Activated B cell treated with CpG ODN at 0.5 μM for 24 hours (primary cell): Measurements from ENCODE around the gene NEUROG1. TPM values are rescaled to one million over a fixed set of nuclear protein-coding genes. Genes with fewer than 3 reads are reported as not detected.

Experiments used
- ATAC-seq: fragments of 200-7000 bp; cut with Tn5 transposase; one replicate; pipeline ENCODE4 v1.10.0; 2021; ENCODE audit warnings: low read depth, mild to moderate bottlenecking, moderate library complexity
- CTCF ChIA-PET: fragments of 350-600 bp; sonication (Branson Sonifier 250); formaldehyde crosslinking; loops from one replicate; lab custom pipeline; 2021; ENCODE audit warnings: antibody characterized with exemption; lab: Charles Lee
- POLR2A ChIA-PET: fragments of 350-600 bp; sonication (Branson Sonifier 250); formaldehyde crosslinking; loops from one replicate; lab custom pipeline; 2021; ENCODE audit warnings: antibody characterized with exemption; lab: Charles Lee
- DNase-seq: peaks from one replicate; pipeline ENCODE4 v3.0.0; 2022
- H3K27ac Mint-ChIP-seq: one replicate; pipeline ENCODE4 v1.8.0; 2020; ENCODE audit warnings: mixed read lengths
- H3K27me3 Mint-ChIP-seq: one replicate; pipeline ENCODE4 v1.8.0; 2021; ENCODE audit warnings: mixed read lengths
- H3K36me3 Mint-ChIP-seq: one replicate; pipeline ENCODE4 v1.8.0; 2021; ENCODE audit warnings: low read depth, mixed read lengths
- H3K4me1 Mint-ChIP-seq: one replicate; pipeline ENCODE4 v1.8.0; 2021; ENCODE audit warnings: mixed read lengths
- H3K4me3 Mint-ChIP-seq: one replicate; pipeline ENCODE4 v1.8.0; 2020; ENCODE audit warnings: mild to moderate bottlenecking, mixed read lengths
- H3K9me3 Mint-ChIP-seq: one replicate; pipeline ENCODE4 v1.8.0; 2020; ENCODE audit warnings: mixed read lengths
- intact Hi-C: fragments of 100-400 bp; cut with micrococcal nuclease; formaldehyde crosslinking; loops from one replicate; pipeline ENCODE4 v1.15.1; 2024
- total RNA-seq: library from RNA; stranded (reverse); gene quantifications from 2 replicates; pipeline ENCODE4 v1.2.3, GENCODE V29; 2022
- TF ChIP-seq, protein P1 (sequence below): fragments of 200-600 bp; IDR thresholded peaks from one replicate; pipeline ENCODE4 v1.8.0; 2022; ENCODE audit warnings: antibody characterized with exemption, mild to moderate bottlenecking

The NEUROG1 gene
- total RNA-seq, 1 donor from 2014 or later, result not detected

- TF ChIP-seq, protein P1, sequence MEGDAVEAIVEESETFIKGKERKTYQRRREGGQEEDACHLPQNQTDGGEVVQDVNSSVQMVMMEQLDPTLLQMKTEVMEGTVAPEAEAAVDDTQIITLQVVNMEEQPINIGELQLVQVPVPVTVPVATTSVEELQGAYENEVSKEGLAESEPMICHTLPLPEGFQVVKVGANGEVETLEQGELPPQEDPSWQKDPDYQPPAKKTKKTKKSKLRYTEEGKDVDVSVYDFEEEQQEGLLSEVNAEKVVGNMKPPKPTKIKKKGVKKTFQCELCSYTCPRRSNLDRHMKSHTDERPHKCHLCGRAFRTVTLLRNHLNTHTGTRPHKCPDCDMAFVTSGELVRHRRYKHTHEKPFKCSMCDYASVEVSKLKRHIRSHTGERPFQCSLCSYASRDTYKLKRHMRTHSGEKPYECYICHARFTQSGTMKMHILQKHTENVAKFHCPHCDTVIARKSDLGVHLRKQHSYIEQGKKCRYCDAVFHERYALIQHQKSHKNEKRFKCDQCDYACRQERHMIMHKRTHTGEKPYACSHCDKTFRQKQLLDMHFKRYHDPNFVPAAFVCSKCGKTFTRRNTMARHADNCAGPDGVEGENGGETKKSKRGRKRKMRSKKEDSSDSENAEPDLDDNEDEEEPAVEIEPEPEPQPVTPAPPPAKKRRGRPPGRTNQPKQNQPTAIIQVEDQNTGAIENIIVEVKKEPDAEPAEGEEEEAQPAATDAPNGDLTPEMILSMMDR, result no peak
- POLR2A ChIA-PET, result no interaction called here
- Mint-ChIP-seq H3K9me3 (no peaks in the 10 kb centered on the region), H3K4me3 (no peak overlapping the region), H3K4me1 (peaks cover 17% of the 10 kb centered on the region), H3K36me3 (no peaks in the 10 kb centered on the region), H3K27ac (no peak overlapping the region), H3K27me3 (peaks cover 76% of the 10 kb centered on the region)
- intact Hi-C loops, result loop anchor here (5.0 kb wide), 1 partner anchor 47 kb away; no protein-coding TSS in a partner anchor
- no peak for ATAC-seq
- CTCF ChIA-PET, result no interaction called here
- no peak for DNase-seq
These were observed 3.8 kb upstream of the NEUROG1 start for GRCh38 chr5:135539430-135540005.

GRCh38 chr5:135538261-135538660, 2.5 kb upstream of the NEUROG1 start:
- peaks cover 9% of the 10 kb centered on the region for H3K4me1 Mint-ChIP-seq
- POLR2A ChIA-PET, result no interaction called here
- DNase-seq (no peak), ATAC-seq (no peak)
- H3K9me3 Mint-ChIP-seq, result no peaks in the 10 kb centered on the region
- H3K4me3 Mint-ChIP-seq, result no peak overlapping the region
- H3K27ac Mint-ChIP-seq, result no peak overlapping the region
- TF ChIP-seq, protein P1, result no peak
- intact Hi-C loops, result no loop called here
- CTCF ChIA-PET, result no interaction called here
- no peaks in the 10 kb centered on the region for H3K36me3 Mint-ChIP-seq
- peaks cover 82% of the 10 kb centered on the region for H3K27me3 Mint-ChIP-seq

GRCh38 chr5:135537745-135538144, 2.0 kb upstream of the NEUROG1 start:
- intact Hi-C loops, result no loop called here
- Mint-ChIP-seq H3K9me3 (no peaks in the 10 kb centered on the region), H3K27ac (no peak overlapping the region), H3K4me1 (peaks cover 4% of the 10 kb centered on the region), H3K36me3 (no peaks in the 10 kb centered on the region), H3K27me3 (peaks cover 82% of the 10 kb centered on the region), H3K4me3 (no peak overlapping the region)
- ATAC-seq (no peak), DNase-seq (no peak)
- TF ChIP-seq, protein P1, result no peak
- ChIA-PET CTCF (no interaction called here), POLR2A (no interaction called here)

DNA sequence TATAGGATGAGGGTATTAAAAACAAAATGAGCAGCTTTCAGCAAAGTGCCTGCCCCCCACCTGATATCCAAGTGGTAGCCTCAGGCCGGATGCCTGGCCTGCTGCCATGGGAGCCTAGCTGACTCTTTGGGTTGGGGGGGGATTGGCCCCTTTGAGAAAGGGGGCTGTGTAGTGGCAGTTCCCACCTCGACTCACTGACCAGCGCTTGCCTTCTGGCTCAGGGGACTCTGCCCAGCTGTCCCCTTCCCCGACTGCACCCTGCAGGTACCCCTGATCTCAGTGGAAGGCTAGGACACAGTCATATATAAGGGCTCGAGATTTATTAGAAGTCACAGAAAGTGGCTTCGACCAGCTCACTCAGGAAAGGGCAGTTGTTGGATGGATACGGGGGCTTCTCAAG, 1.5 kb upstream of the NEUROG1 start:
- intact Hi-C loops, result no loop called here
- H3K27ac Mint-ChIP-seq, result no peak overlapping the region
- CTCF ChIA-PET, result no interaction called here
- ATAC-seq, result no peak
- peaks cover 82% of the 10 kb centered on the region for H3K27me3 Mint-ChIP-seq
- DNase-seq, result no peak
- H3K4me3 Mint-ChIP-seq, result no peak overlapping the region
- peaks cover 4% of the 10 kb centered on the region for H3K4me1 Mint-ChIP-seq
- no peaks in the 10 kb centered on the region for H3K36me3 Mint-ChIP-seq
- POLR2A ChIA-PET, result no interaction called here
- TF ChIP-seq, protein P1, result no peak
- no peaks in the 10 kb centered on the region for H3K9me3 Mint-ChIP-seq

GRCh38 chr5:135535420-135535819, 344 bp downstream of the NEUROG1 start:
- Mint-ChIP-seq H3K9me3 (no peaks in the 10 kb centered on the region), H3K4me1 (peaks cover 4% of the 10 kb centered on the region), H3K27me3 (peaks cover 78% of the 10 kb centered on the region), H3K36me3 (no peaks in the 10 kb centered on the region), H3K4me3 (no peak overlapping the region), H3K27ac (no peak overlapping the region)
- CTCF ChIA-PET, result no interaction called here
- intact Hi-C loops, result no loop called here
- TF ChIP-seq, protein P1, result no peak
- ATAC-seq (no peak), DNase-seq (no peak)
- POLR2A ChIA-PET, result no interaction called here
